WTC11 (cell line): ENCODE results near the gene RASGEF1C. TPM values are rescaled to one million over a fixed set of nuclear protein-coding genes. Genes with fewer than 3 reads are reported as not detected.

Source experiments
- ATAC-seq: fragments of 200-7000 bp; cut with Tn5 transposase; 2 replicates; pipeline ENCODE4 v1.10.0; 2021; ENCODE audit warnings: mild to moderate bottlenecking, moderate library complexity
- CTCF ChIA-PET: fragments of 300-600 bp; sonication (Branson Sonifier 250); formaldehyde crosslinking; loops from one replicate; lab custom pipeline; 2021; ENCODE audit warnings: antibody characterized with exemption; lab: Charles Lee
- POLR2A ChIA-PET: fragments of 350-600 bp; sonication (Branson Sonifier 250); formaldehyde crosslinking; loops from one replicate; lab custom pipeline; 2021; ENCODE audit warnings: antibody characterized with exemption; lab: Charles Lee
- DNase-seq: peaks from one replicate; pipeline ENCODE4 v3.0.0; 2021; ENCODE audit warnings: low spot score
- H3K27ac Mint-ChIP-seq: 2 replicates; pipeline ENCODE4 v1.8.0; 2021; ENCODE audit warnings: mixed read lengths
- H3K27me3 Mint-ChIP-seq: 2 replicates; pipeline ENCODE4 v1.8.0; 2021; ENCODE audit warnings: low read depth, mild to moderate bottlenecking, moderate library complexity, mixed read lengths
- H3K36me3 Mint-ChIP-seq: 2 replicates; pipeline ENCODE4 v1.8.0; 2021; ENCODE audit warnings: mixed read lengths
- H3K4me1 Mint-ChIP-seq: 2 replicates; pipeline ENCODE4 v1.8.0; 2022; ENCODE audit warnings: mixed read lengths
- H3K4me3 Mint-ChIP-seq: 2 replicates; pipeline ENCODE4 v1.8.0; 2021; ENCODE audit warnings: mild to moderate bottlenecking, moderate library complexity, mixed read lengths
- H3K9me3 Mint-ChIP-seq: 2 replicates; pipeline ENCODE4 v1.8.0; 2021; ENCODE audit warnings: mixed read lengths
- ATF2 ChIP-seq: sonication (generic); formaldehyde crosslinking; IDR thresholded peaks from 2 replicates; pipeline ENCODE4 v1.8.1; 2022; ENCODE audit warnings: low read depth, missing genetic modification reagents, borderline replicate concordance
- ATF3 ChIP-seq: sonication (generic); formaldehyde crosslinking; conservative IDR thresholded peaks from 2 replicates; pipeline ENCODE4 v1.8.1; 2022; ENCODE audit warnings: mild to moderate bottlenecking, missing genetic modification reagents
- CBFB ChIP-seq: sonication (generic); formaldehyde crosslinking; IDR thresholded peaks from 2 replicates; pipeline ENCODE4 v1.8.1; 2022; ENCODE audit warnings: mild to moderate bottlenecking, low read depth, missing genetic modification reagents
- ERG ChIP-seq: fragments of 250-450 bp; sonication (Bioruptor Pico); IDR thresholded peaks from 2 replicates; pipeline ENCODE4 v1.8.0; 2021; ENCODE audit warnings: mild to moderate bottlenecking
- ESRRA ChIP-seq: sonication (generic); formaldehyde crosslinking; IDR thresholded peaks from 2 replicates; pipeline ENCODE4 v1.8.1; 2022; ENCODE audit warnings: mild to moderate bottlenecking, missing genetic modification reagents, borderline replicate concordance
- FOXJ3 ChIP-seq: sonication (generic); formaldehyde crosslinking; IDR thresholded peaks from 2 replicates; pipeline ENCODE4 v1.9.0; 2021; ENCODE audit warnings: missing genetic modification reagents, mild to moderate bottlenecking, borderline replicate concordance
- FOXP4 ChIP-seq: sonication (generic); formaldehyde crosslinking; IDR thresholded peaks from 2 replicates; pipeline ENCODE4 v1.8.0; 2022; ENCODE audit warnings: mild to moderate bottlenecking, missing genetic modification reagents
- JUN ChIP-seq: sonication (generic); formaldehyde crosslinking; IDR thresholded peaks from 2 replicates; pipeline ENCODE4 v1.8.0; 2023; ENCODE audit warnings: mild to moderate bottlenecking, missing genetic modification reagents
- KAT7 ChIP-seq: sonication (generic); formaldehyde crosslinking; IDR thresholded peaks from 2 replicates; pipeline ENCODE4 v1.8.1; 2023; ENCODE audit warnings: missing genetic modification reagents, mild to moderate bottlenecking, borderline replicate concordance
- NFE2L1 ChIP-seq: sonication (generic); formaldehyde crosslinking; IDR thresholded peaks from 2 replicates; pipeline ENCODE4 v1.8.1; 2023; ENCODE audit warnings: missing genetic modification reagents
- OVOL2 ChIP-seq: fragments of 250-450 bp; sonication (Bioruptor Pico); IDR thresholded peaks from 2 replicates; pipeline ENCODE4 v1.9.0; 2021; ENCODE audit warnings: mild to moderate bottlenecking, borderline replicate concordance
- PRDM15 ChIP-seq: sonication (generic); formaldehyde crosslinking; IDR thresholded peaks from 2 replicates; pipeline ENCODE4 v1.8.0; 2022; ENCODE audit warnings: missing genetic modification reagents
- TEAD4 ChIP-seq: sonication (generic); formaldehyde crosslinking; IDR thresholded peaks from 2 replicates; pipeline ENCODE4 v1.8.0; 2022; ENCODE audit warnings: mild to moderate bottlenecking, missing genetic modification reagents
- TP53 ChIP-seq: sonication (generic); formaldehyde crosslinking; IDR thresholded peaks from 2 replicates; pipeline ENCODE4 v1.8.1; 2023; ENCODE audit warnings: mild to moderate bottlenecking, missing genetic modification reagents
- ZNF138 ChIP-seq: sonication (generic); formaldehyde crosslinking; conservative IDR thresholded peaks from 2 replicates; pipeline ENCODE4 v1.8.1; 2022; ENCODE audit warnings: mild to moderate bottlenecking, moderate library complexity, missing genetic modification reagents
- ZNF219 ChIP-seq: sonication (generic); formaldehyde crosslinking; IDR thresholded peaks from 2 replicates; pipeline ENCODE4 v1.8.0; 2023; ENCODE audit warnings: missing genetic modification reagents, mild to moderate bottlenecking, borderline replicate concordance
- ZNF317 ChIP-seq: sonication (generic); formaldehyde crosslinking; IDR thresholded peaks from 2 replicates; pipeline ENCODE4 v1.8.1; 2023; ENCODE audit warnings: low read depth, mild to moderate bottlenecking, moderate library complexity, missing genetic modification reagents, borderline replicate concordance
- ZNF396 ChIP-seq: fragments of 250-450 bp; sonication (Bioruptor Pico); IDR thresholded peaks from 2 replicates; pipeline ENCODE4 v1.8.0; 2021; ENCODE audit warnings: mild to moderate bottlenecking, moderate library complexity, borderline replicate concordance
- total RNA-seq: library from RNA; stranded (reverse); gene quantifications from 3 replicates; pipeline ENCODE4 v1.2.3, GENCODE V29; 2021

RASGEF1C gene
- total RNA-seq, 1 experiment from 2014 or later, result 0.96 TPM

GRCh38 chr5:180135128-180135955 lies 73.7 kb downstream of the RASGEF1C start:
- ChIA-PET CTCF (no interaction called here), POLR2A (no interaction called here)
- Mint-ChIP-seq H3K4me1 (no peaks in the 10 kb centered on the region), H3K4me3 (no peak overlapping the region), H3K27me3 (peaks cover 3% of the 10 kb centered on the region; the same call in 1 of the 2 replicates), H3K9me3 (no peaks in the 10 kb centered on the region), H3K27ac (no peak overlapping the region), H3K36me3 (no peaks in the 10 kb centered on the region)
- no peak for TF ChIP-seq NFE2L1
- TF ChIP-seq JUN (CRISPR knock-in tag), result no peak
- TF ChIP-seq TP53, result no peak
- no peak for TF ChIP-seq CBFB (CRISPR knock-in tag)
- TF ChIP-seq ATF2 (CRISPR knock-in tag), result no peak
- TF ChIP-seq TEAD4 (CRISPR knock-in tag), result no peak
- no peak for TF ChIP-seq ATF3 (CRISPR knock-in tag)
- TF ChIP-seq ZNF219 (CRISPR knock-in tag), result no peak
- no peak for TF ChIP-seq ZNF138 (CRISPR knock-in tag)
- no peak for TF ChIP-seq ZNF396
- no peak for TF ChIP-seq KAT7 (CRISPR knock-in tag)
- TF ChIP-seq FOXP4 (CRISPR knock-in tag), result no peak
- TF ChIP-seq PRDM15 (CRISPR knock-in tag), result no peak
- no peak for TF ChIP-seq ESRRA
- no peak for TF ChIP-seq ERG (CRISPR knock-in tag)
- no peak for TF ChIP-seq OVOL2 (CRISPR knock-in tag)
- TF ChIP-seq ZNF317, result no peak
- TF ChIP-seq FOXJ3 (CRISPR knock-in tag), result no peak
- no peak for DNase-seq
- no peak for ATAC-seq
